Right renal pelvis (tissue), 4 donors: Measurements from ENCODE around the gene SYNGR1. TPM values are rescaled to one million over a fixed set of nuclear protein-coding genes. Genes with fewer than 3 reads are reported as not detected.
"Not testable (repeated sequence)": the region's sequence is repeated elsewhere in the genome, so short reads cannot be mapped to it uniquely, and the experiment has no call there.

Experiments
- DNase-seq, 4 donors: peaks; one replicate each; pipeline ENCODE4 v3.0.0-alpha.2; 2013; ENCODE audit warnings: low read depth in 4 of 4, low spot score in 3 of 4, missing footprints in 1 of 4
- polyA plus RNA-seq, 4 donors: library from polyadenylated mRNA; unstranded; fragments of 120-200 nt; gene quantifications; one replicate each; pipeline ENCODE4 v1.2.1, GENCODE V29; 2013; ENCODE audit not compliant: insufficient read length in 4 of 4

SYNGR1 gene
- polyA plus RNA-seq, 4 donors: 18.7 to 28.3 (median 21.3) TPM

DNA sequence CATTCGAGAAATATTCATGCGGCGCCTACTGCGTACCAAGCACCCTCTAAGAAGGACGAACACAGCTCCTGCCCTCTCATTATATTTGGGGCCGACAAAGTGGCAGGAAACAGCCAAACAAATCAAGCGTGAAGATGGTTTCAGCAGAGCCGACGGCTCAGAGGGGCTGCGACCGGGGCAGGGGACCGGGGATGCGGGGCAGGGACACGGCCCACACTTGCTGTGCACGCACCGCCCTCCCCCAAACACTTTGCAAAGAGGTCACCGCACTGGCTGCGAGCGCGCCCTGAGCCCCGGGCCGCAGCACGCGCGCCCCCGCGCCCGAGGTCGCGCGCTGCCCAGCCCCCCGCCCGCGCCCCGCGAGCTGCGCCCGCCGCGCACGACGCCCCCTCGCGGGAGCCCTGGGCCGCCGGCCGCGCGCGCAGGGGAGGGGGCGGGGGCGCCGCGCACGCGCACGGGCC lies 255 bp upstream of the SYNGR1 start:
- no peak for DNase-seq

DNA sequence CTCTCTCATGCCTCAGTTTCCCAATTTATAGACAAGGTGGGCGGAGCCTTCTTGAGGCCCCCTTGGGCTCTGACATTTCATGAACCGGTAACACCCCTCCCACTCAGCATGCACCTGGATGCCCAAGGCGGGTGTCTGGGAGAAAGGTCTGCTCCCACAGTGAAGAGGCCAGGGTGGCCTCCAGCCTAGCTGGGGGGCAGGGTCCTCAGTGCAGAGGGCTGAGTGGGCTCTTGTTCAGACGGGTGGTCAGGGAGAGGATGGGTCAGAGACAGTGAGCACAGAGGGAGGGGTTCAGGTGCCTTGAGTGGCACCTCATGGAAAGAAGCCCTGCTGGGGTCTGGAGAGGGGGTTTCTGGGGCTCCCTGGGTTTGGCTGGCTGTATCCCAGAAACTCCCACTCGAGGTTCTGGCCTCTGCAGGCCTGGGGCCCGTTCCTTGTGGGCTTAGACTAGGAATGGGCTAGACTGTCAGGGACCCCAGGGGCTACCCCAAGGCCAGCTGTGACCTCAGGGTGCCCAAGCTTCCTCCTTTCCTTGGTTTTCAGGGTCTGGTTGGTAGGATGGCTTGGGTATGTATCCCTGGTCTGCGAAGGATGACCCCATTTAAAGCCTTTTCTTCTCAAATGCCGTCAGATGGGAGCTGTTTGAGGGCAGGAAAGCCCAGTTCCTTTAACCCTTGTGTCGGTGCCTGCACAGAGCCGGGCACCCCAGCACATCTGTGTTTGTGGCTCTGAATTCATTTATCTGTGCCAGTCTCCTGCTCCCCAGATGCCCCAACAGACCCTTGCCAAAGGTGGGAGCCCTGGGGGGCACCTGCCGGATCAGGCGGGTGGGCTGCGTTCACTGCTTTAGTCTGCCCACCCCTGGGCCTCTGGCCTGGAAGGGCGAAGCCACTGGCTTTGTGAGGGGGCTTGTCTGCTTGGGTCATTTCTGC lies 1.2 kb downstream of the SYNGR1 start:
- DNase-seq: no peak

DNA sequence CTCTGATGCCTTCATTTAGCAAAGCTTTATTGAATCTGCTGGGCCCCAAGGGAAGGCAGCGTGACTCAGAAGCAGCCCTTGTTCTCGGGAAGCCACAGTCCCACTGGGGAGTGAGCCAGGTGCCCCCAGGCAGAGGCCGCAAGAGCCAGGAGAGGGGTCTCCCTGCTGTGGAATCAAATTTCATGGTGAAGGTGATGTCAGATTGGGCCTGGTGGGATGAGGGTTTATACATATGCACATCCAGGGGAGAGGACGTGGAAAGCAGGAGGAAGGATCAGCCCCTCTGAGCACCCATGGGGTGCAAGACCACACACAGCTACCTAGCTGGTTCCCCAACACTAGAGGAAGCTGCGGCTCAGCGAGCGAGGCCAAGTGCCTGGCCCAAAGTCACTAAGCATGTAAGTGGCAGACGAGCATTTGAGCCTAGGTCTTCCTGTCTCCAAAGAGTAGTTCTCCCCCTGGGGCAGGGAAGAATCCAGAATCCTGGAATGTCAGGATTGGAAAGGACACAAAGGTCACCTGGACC lies 2.0 kb downstream of the SYNGR1 start:
- no peak for DNase-seq

DNA sequence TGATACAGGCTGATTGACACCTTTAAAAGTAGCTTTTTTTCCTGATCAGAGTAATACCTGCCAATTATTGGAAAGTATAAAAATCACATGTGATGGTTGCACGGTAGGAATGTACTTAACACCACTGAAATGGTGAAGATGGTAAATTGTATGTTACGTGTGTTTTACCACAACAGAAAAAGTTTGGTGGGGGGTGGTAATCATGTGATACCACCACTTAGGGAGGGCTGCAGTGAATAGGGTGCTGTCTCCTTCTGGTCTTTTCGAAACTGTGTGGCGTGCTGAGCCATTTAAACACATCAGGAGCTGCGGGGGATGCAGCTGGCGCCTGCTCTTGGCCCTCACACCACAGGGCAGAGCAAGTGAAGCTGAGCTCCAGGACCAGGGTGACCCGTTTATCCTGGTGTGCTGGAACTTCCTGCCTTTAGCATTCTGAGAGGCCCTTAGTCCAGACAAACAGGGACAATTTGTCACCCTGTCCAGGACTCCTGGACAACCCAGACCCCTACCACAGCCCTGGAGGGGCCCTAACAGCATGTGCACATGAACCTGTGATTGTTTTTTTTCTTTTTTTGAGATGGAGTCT lies 2.6 kb downstream of the SYNGR1 start:
- no peak for DNase-seq

DNA sequence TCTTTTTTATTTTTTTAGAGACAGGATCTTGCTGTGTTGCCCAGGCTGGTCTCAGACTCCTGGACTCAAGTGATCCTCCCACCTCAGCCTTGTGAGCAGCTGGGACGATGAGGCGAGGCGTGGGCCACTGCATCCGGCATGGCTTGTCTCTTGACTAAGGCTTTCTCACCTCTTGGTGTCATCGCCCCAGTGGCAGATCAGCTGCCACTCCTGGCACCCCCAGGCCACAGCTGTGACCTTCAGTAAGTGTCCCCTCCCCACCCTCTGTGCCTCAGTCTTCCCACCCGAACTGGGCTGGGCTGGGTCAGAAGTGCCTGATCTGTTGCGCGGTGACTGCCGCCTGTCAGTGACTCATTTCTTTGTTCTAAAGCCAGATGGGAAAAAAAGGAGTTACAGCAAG lies 3.6 kb downstream of the SYNGR1 start:
- DNase-seq: no peak

DNA sequence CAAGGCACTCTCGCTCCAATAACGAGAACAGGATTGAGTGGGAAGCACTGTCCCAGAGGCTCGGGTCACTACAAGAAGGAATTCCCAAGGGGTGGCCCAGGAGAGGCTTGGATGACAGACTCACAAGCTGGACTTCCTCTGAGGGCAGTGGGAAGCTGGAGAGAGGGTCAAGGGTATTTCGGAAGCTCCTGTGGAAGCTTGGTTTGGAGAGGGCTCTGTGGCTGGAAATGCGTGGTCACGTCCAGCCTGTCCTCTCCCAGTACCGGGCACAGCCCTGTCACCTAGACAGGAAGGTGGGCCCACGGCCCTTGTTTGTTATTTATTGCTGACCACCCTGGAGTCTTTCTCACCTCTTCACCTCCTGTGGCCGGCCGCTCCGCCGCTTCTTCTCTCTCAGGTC lies 5.3 kb downstream of the SYNGR1 start:
- DNase-seq: no peak

DNA sequence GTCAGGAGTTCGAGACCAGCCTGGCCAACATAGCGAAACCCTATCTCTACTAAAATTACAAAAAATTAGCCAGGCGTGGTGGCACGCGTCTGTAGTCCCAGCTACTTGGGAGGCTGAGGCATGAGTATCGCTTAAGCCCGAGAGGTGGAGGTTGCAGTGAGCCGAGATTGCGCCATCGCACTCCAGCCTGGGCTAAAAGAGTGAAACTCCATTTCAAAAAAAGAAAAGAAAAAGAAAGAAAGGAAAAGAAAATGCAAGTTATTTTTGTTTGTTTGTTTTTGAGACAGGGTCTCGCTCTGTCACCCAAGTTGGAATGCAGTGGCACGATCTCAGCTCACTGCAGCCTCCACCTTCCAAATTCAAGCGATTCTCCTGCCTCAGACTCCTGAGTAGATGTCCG lies 6.0 kb downstream of the SYNGR1 start:
- DNase-seq: not testable (repeated sequence)

DNA sequence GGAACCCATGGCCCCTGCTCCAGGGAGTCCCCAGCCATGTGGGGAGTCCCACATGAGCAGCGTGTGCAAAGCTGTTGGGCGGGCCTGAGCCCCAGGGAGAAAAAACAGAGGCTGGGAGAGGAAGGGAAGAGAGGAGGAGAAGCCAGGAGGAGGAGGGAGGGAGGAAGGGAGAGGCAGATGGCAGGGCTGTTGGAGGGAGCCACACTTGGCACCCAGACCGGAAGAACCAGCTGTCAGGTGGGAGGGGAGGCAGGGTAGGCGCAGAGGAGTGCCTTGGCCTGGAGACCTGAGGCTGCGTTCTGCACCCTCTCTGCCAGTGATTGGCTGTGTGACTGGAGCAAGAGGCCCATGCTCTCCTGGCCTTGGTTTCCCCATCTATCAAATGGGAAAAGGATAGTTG lies 6.7 kb downstream of the SYNGR1 start:
- no peak for DNase-seq

DNA sequence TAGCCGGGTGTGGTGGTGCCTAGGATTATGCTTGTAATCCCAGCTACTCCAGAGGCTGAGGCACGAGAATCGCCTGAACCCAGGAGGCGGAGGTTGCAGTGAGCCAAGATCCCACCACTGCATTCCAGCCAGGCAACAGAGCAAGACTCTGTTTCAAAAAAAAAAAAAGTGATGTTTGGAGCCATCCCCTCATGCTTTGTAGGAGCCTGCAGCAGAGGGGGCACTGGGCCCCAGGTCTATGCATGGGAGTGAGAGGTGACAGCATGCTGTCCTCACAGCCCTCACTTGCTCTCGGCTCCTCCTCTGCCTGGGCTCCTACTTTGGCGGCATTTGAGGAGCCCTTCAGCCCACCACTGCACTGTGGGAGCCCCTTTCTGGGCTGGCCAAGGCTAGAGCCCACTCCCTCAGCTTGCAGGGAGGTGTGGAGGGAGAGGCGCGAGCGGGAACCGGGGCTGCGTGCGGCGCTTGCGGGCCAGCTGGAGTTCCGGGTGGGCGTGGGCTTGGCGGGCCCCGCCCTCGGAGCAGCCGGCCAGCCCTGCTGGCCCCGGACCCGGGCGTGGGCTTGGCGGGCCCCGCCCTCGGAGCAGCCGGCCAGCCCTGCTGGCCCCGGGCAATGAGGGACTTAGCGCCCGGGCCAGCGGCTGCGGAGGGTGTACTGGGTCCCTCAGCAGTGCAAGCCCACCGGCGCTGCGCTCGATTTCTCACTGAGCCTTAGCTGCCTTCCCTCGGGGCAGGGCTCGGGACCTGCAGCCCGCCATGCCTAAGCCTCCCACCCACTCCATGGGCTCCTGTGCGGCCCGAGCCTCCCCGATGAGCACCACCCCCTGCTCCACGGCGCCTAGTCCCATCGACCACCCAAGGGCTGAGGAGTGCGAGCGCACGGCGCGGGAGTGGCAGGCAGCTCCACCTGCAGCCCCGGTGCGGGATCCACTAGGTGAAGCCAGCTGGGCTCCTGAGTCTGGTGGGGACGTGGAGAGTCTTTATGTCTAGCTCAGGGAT lies 7.6 kb downstream of the SYNGR1 start:
- not testable (repeated sequence) for DNase-seq

DNA sequence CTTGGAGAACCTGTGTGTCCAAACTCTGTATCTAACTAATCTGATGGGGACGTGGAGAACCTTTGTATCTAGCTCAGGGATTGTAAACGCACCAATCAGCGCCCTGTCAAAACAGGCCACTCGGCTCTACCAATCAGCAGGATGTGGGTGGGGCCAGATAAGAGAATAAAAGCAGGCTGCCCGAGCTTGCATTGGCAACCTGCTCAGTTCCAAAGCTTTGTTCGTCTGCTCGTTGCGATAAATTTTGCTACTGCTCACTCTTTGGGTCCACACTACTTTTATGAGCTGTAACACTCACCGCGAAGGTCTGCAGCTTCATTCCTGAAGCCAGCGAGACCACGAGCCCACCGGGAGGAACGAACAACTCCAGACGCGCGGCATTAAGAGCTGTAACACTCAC lies 8.4 kb downstream of the SYNGR1 start:
- DNase-seq: not testable (repeated sequence)

DNA sequence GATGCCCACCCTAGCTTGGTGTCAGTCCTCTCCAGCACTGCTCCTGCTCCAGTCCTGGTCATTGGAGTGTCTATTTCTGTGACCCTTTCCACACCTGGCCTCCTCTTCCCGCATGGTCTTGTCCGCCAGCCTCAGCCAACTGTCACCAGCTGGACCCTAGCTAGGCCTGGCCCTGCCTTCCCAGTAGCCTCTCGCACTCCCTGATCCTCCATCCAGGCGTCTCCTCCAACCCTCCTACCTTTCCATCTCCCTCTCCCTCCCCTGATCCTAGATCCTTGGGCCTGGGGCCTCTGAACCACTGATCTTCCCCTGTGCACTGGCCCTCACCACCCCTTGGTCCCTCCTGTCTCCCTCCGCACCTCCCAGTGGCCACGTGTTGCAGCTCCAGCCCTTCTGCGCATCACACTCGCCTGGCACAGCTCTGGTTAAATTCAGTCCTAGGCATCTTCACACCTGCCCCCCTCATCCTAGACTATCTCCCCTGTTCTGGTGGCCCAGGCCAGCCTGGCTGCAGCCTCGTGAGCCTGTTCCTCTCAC lies 9.9 kb downstream of the SYNGR1 start:
- no peak for DNase-seq

DNA sequence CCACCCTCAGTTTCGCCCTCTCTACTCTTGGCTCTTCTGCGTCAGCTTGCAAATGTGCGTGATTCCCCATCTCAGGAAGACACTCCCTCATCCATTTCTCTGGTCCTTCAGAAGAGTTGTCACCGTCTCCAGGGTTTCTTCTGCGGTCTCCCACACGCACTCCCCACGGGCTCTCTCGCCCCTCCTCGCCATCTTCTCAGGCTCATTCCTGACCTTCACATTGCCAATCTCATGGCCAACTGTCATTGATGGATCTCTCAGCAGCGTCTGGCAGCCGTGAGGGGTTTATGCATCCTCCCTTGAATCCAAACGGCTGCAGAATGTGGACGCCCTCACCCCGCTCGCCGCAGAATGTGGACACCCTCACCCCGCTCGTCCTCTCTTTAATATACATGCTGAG lies 10.5 kb downstream of the SYNGR1 start:
- DNase-seq: no peak

DNA sequence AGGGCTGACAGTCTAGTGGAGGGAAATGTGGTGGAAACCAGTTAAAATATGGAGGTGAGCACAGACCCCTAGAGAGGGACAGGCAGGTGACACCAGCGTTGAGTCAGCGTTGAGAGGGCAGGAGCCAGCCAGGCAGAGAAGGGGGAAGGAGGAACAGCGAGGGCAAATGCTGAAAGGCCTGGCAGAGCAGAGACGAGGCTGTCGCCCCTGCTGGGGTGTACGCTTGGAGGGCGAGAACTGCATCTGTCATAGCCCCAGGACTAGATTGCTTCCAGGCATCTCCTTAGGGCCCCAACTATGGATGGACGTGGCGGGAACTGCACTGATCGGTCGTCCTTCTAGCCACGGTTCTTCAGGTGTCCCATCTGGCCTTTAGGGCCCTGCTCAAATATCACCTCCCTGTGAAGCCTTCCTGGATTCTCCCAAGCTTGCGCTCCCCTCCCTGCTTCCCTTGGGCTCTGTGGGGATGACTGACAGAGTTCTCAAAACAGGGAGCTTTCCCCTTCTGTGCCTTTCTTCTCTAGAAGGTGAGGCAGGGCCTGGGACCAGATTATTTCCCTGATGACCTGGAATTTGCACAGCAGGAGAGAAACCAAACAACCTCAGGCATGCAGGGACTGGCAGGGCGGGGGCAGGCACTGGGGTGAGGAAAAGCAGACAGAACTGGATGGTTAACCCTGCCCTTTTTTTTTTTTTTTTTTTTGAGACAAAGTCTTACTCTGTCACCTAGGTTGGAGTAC lies 11.1 kb downstream of the SYNGR1 start:
- no peak for DNase-seq

DNA sequence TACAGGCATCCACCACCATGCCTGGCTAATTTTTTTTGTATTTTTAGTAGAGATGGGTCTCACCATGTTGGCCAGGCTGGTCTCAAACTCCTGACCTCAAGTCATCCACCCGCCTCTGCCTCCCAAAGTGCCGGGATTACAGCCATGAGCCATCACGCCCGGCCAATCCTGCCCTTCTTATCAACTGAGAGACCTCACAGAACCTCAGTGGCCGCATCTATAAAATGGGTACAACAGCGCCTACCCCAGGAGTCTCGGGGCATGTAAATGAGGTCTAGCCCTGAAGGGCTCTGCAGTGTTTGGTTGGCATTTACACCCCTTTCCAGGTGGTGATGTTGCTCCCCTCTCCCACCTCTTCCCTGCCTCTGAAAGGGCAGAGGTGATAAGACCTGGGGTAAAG lies 11.7 kb downstream of the SYNGR1 start:
- DNase-seq: no peak

DNA sequence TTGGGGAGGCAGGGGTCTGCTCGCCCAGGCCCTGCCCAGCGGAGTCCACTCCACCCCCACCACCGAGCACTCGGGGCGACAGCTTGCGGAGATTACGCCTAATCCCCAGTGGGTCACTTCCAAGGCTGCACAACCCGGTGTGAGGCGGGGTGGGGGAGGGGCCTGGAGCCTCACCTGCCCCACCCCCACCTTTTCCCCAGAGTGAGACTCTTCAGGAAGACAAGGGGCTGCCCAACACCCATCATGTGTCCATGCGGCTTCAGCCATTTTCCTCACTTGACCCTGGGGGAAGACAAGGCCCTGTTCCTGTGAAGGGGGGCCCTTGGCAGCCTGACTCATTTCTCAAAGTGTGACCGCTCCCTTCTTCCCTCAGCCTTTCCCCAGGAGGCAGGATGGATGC lies 12.5 kb downstream of the SYNGR1 start:
- no peak for DNase-seq

DNA sequence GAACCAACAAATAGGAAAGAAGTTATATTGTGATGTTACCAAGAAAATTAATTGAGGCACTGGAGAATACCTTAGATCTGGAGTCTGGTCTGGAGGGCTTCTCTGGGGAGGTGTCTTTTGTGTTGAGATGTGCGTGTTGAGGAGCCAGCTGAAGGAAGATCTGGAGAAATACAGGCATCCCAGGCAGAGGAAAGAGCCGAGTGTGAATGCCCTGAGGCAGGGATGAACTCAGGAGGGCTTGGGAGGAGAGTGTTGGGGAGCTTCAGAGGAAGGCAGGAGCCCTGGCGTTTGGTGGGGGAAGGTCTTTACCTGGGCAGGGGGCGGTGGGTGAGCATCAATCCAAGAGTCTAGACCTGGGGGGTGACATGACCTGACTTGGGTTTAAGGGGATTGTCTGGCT lies 13.1 kb downstream of the SYNGR1 start:
- DNase-seq: no peak

DNA sequence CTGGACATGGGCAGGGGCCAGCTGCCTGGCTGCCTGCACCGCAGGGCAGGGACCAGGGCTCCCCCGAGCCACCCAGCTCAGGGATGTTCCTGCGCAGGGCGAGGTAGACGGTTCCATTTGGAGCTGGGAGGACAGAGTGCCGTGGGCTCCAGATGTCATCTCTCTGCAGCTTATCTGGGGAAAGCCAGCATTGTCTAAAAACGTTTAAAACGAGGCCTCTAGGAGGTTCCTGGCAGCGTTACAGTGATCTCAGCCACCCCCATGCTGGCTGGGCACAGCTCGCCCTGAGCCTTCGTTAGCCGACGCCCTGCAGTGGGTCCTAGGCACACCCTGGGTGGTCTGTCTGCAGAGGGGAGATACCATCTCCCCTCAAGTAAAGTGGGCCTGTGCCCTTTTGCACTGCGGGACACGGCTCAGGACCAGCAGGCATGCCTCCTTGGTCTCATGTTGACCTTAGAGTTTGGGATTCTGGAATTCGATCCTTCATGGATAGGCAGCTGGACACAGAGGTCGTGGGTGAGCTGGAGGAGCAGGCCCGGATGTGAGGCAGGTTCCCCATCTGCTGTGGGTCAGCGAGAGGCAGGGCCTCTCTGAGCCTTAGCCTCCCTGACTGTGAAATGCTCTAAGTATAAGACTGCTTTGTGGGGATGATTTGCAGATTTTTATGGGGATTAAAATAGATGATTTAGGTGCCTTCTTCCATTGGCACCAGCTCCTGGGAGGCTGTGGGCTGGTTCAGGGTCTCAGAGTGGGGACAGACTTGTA lies 14.1 kb downstream of the SYNGR1 start:
- DNase-seq: no peak

DNA sequence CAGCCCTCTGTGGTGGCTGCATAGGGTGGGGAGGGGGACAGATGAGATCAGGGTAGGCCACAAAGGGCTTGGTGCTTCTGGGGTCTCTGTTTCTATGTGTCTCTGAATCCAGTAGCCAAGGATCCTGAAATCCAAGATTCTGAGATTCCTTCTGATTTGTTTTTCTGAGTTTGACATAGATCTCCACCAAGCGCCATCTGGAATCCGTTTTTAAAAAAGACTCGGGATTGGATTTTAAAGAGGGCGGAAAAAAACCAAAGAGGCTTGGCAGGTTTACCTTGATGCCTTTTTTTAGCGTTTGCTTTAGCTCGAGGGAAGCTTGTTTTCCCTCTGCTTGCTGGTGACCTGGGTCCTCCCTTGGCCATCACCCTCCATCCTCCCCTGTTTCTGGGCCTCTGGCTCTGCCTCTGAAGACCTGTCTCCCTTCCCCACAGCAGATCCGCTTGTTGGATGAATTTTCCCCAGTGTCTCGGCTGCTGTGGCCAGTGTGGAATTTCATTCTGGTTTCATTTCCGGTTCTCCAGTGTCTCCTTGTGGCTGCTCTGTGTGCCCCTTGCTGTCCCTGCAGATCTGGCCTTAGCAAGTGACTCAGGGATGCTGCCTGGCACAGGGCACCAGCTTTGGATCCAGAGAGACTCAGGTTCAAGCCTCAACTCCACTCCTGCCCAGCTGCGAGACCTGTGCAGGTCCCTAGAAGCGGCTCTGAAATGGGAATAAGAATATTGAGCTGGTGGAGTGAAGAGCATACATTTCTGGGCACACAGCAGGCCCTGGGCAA lies 15.1 kb downstream of the SYNGR1 start:
- no peak for DNase-seq
